ENCODE measurements around the gene CCDC144A. TPM values are rescaled to one million over a fixed set of nuclear protein-coding genes. Genes with fewer than 3 reads are reported as not detected.
"Not testable (repeated sequence)": the region's sequence is repeated elsewhere in the genome, so short reads cannot be mapped to it uniquely, and the experiment has no call there.

CCDC144A gene
- total RNA-seq (21.8 TPM), polyA plus RNA-seq (1 to 10 TPM in 3 of 4 donors, under 1 TPM in 1; 0.99 to 3.4 (median 1.9) TPM)

GRCh38 chr17:16689731-16690281, at the start of gene CCDC144A:
CCDC144A (plus strand) TSS chr17:16690241; CDS start chr17:16690401, 160 bp downstream.
- not testable (repeated sequence) for H3K27me3 Mint-ChIP-seq; H3K9me3 Mint-ChIP-seq; H3K27ac Mint-ChIP-seq; H3K27me3 ChIP-seq (ENCODE audit: control insufficient read depth, insufficient read depth, low read length); H3K27ac ChIP-seq (ENCODE audit: insufficient read depth, low read length, poor library complexity, severe bottlenecking); H3K4me3 ChIP-seq (ENCODE audit: low read depth, low read length); H3K36me3 ChIP-seq (ENCODE audit: control insufficient read depth, insufficient read depth, low read length); H3K36me3 Mint-ChIP-seq; H3K4me1 ChIP-seq (ENCODE audit: control insufficient read depth, insufficient read depth, low read length, poor library complexity, severe bottlenecking); H3K4me1 Mint-ChIP-seq; H3K9me3 ChIP-seq (ENCODE audit: control insufficient read depth in 2 of 2, low read length in 2 of 2)
- DNase-seq = peak in 2 of 3 donors; percentile 34 to 48
- peak within 1 kb of the TSS in 1 of 4 donors; percentile 68 for H3K4me3 Mint-ChIP-seq
- ATAC-seq (ENCODE audit: low read depth in 2 of 2) = peak; percentile 34 to 78

DNA sequence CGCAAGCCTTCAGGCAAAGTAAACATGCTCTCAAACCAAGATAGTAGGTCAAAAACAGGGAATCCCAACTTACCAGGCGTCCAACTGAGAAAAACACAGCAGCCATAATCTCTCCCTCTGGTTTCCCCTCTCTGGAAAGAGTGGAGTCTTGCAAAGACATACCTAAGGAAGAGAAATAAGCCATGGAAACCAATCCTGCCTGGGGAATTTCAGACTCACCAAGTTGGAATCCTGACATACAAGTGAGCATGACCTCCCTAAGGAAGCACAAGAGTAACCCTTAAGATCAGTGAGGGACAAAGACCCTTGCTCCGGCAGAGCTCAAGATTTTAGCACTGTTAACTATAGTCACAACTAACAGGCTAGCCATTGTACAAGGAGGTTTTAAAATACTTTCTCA, 40.5 kb upstream of the CCDC144A start:
- Histone ChIP-seq H3K36me3 (ENCODE audit: control insufficient read depth, insufficient read depth, low read length) (peaks cover 16% of the 10 kb centered on the region), H3K9me3 (ENCODE audit: control insufficient read depth in 2 of 2, low read length in 2 of 2) (no peaks in the 10 kb centered on the region), H3K27me3 (ENCODE audit: control insufficient read depth, insufficient read depth, low read length) (no peaks in the 10 kb centered on the region), H3K4me1 (ENCODE audit: control insufficient read depth, insufficient read depth, low read length, poor library complexity, severe bottlenecking) (peaks cover 19% of the 10 kb centered on the region), H3K27ac (ENCODE audit: insufficient read depth, low read length, poor library complexity, severe bottlenecking) (no peak overlapping the region), H3K4me3 (ENCODE audit: low read depth, low read length) (no peak overlapping the region)
- peaks cover 10 to 27% (median 17%) of the 10 kb centered on the region in 4 donors for H3K4me1 Mint-ChIP-seq
- peaks cover 9% of the 10 kb centered on the region for H3K27me3 Mint-ChIP-seq
- H3K36me3 Mint-ChIP-seq = peaks cover 8% of the 10 kb centered on the region
- ATAC-seq (ENCODE audit: low read depth in 2 of 2) = no peak
- no peaks in the 10 kb centered on the region for H3K9me3 Mint-ChIP-seq
- no peak overlapping the region for H3K4me3 Mint-ChIP-seq
- no peak for DNase-seq
- H3K27ac Mint-ChIP-seq = no peak overlapping the region

DNA sequence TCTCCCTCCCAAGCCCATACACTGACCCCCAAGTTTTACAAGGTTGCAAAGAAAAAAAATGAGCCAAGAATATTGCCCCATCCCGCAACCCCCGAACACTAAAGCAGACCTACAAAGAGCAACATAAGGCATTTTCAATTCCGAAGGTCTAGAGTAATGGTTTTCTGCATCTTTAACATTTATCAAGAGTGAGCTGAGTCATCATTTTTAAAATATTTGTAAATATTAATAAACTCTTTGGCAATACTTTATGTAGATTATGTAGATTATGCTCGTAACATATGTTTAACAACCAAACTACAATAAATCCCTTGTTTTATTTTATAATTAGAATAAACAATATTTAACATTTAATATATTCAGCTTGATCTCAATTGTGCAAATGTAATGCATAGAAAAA, 37.8 kb upstream of the CCDC144A start:
- Histone ChIP-seq H3K4me3 (ENCODE audit: low read depth, low read length) (peak overlapping the region; percentile 71), H3K27me3 (ENCODE audit: control insufficient read depth, insufficient read depth, low read length) (peaks cover 6% of the 10 kb centered on the region), H3K4me1 (ENCODE audit: control insufficient read depth, insufficient read depth, low read length, poor library complexity, severe bottlenecking) (peaks cover 19% of the 10 kb centered on the region), H3K36me3 (ENCODE audit: control insufficient read depth, insufficient read depth, low read length) (peaks cover 4% of the 10 kb centered on the region), H3K27ac (ENCODE audit: insufficient read depth, low read length, poor library complexity, severe bottlenecking) (no peak overlapping the region), H3K9me3 (ENCODE audit: control insufficient read depth in 2 of 2, low read length in 2 of 2) (no peaks in the 10 kb centered on the region)
- Mint-ChIP-seq H3K27me3 (peaks cover 14% of the 10 kb centered on the region), H3K36me3 (peaks cover 6% of the 10 kb centered on the region), H3K9me3 (no peaks in the 10 kb centered on the region), H3K4me1 (peaks cover 10 to 27% (median 17%) of the 10 kb centered on the region in 4 donors), H3K4me3 (peak overlapping the region; percentile 68 to 92 (median 82)), H3K27ac (peak overlapping the region in 2 of 3 donors; percentile 14 to 18)
- ATAC-seq (ENCODE audit: low read depth in 2 of 2) (no peak), DNase-seq (no peak)

GRCh38 chr17:16652847-16653366, 37.1 kb upstream of the CCDC144A start:
- no peak for ATAC-seq (ENCODE audit: low read depth in 2 of 2)
- Histone ChIP-seq H3K9me3 (ENCODE audit: control insufficient read depth in 2 of 2, low read length in 2 of 2) (no peaks in the 10 kb centered on the region), H3K36me3 (ENCODE audit: control insufficient read depth, insufficient read depth, low read length) (peaks cover 4% of the 10 kb centered on the region), H3K27ac (ENCODE audit: insufficient read depth, low read length, poor library complexity, severe bottlenecking) (no peak overlapping the region), H3K4me3 (ENCODE audit: low read depth, low read length) (peak overlapping the region; percentile 71), H3K27me3 (ENCODE audit: control insufficient read depth, insufficient read depth, low read length) (peaks cover 6% of the 10 kb centered on the region), H3K4me1 (ENCODE audit: control insufficient read depth, insufficient read depth, low read length, poor library complexity, severe bottlenecking) (peaks cover 19% of the 10 kb centered on the region)
- H3K27ac Mint-ChIP-seq = peak overlapping the region in 1 of 3 donors; percentile 18
- H3K36me3 Mint-ChIP-seq = peaks cover 6% of the 10 kb centered on the region
- peaks cover 10 to 25% (median 17%) of the 10 kb centered on the region in 4 donors for H3K4me1 Mint-ChIP-seq
- H3K27me3 Mint-ChIP-seq = peaks cover 20% of the 10 kb centered on the region
- H3K4me3 Mint-ChIP-seq = peak overlapping the region; percentile 80 to 94 (median 88)
- no peak for DNase-seq
- no peaks in the 10 kb centered on the region for H3K9me3 Mint-ChIP-seq

DNA sequence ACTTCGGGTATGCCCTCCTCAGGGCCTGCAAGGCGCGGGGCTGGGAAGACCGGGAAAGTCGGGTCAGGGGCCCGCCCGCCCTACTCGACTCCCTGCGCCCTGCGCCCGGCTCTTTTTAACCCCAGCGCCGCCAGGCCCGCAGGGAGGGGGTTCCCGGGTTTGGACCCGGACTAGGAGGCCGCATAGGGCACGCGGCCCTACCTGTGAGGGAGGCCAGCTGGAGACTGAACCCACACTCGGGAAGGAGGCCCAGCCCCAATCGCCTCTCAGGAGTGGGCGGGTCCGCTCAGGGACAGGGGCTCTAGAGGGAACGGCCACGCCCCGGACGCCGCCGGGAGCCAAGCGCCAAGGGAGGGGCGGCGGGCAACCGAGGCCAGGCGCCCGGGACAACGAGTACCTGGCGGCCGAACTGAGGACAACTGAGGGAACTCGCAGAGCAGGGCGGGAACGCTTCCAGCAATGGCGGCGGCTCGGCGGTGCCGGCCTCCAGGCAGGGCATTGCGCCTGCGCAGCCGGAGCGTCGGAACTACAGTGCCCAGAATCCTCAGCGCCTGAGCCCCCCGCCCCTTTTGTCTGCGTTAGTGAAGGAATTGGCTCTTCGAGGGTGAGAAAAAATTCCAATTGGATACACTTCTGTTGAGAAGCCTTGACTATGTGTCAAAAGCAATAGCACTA, 36.5 kb upstream of the CCDC144A start, which contains the start of gene ZNF624:
ZNF624 (minus strand) TSS at position 484 of the 675 bp plus-strand sequence.
- H3K27me3 ChIP-seq (ENCODE audit: control insufficient read depth, insufficient read depth, low read length) = peaks cover 6% of the 10 kb centered on the region
- no peaks in the 10 kb centered on the region for H3K9me3 ChIP-seq (ENCODE audit: control insufficient read depth in 2 of 2, low read length in 2 of 2)
- Mint-ChIP-seq H3K27me3 (peaks cover 20% of the 10 kb centered on the region), H3K27ac (peak within 1 kb of the TSS in 2 of 3 donors; percentile 15 to 18), H3K36me3 (peaks cover 6% of the 10 kb centered on the region), H3K4me3 (peak within 1 kb of the TSS; percentile 80 to 94 (median 88)), H3K9me3 (no peaks in the 10 kb centered on the region), H3K4me1 (peaks cover 10 to 24% (median 17%) of the 10 kb centered on the region in 4 donors)
- H3K36me3 ChIP-seq (ENCODE audit: control insufficient read depth, insufficient read depth, low read length) = peaks cover 4% of the 10 kb centered on the region
- peak within 1 kb of the TSS; percentile 93 for H3K4me3 ChIP-seq (ENCODE audit: low read depth, low read length)
- H3K4me1 ChIP-seq (ENCODE audit: control insufficient read depth, insufficient read depth, low read length, poor library complexity, severe bottlenecking) = peaks cover 19% of the 10 kb centered on the region
- peak; percentile 77 to 86 (median 82) for DNase-seq
- peak; percentile 95 to 97 for ATAC-seq (ENCODE audit: low read depth in 2 of 2)
- no peak within 1 kb of the TSS for H3K27ac ChIP-seq (ENCODE audit: insufficient read depth, low read length, poor library complexity, severe bottlenecking)

DNA sequence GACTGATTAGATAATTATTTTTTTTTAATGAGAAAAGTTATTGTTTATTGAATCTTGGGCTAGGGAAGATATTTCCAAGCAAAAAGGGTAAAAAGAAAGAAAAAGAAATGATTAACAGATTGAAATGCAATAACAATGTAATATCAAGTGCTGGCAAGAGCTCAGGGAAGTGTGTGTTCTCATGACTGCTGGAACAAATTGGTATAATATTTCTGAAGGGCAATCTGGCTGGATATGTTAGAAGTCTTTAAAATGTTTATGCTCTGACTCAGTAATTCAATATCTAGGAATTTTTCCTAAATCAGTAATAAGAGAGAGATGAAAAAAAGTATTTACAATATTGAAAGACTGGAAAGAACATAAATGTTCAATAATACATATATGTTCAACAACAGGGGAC, 28.8 kb upstream of the CCDC144A start:
- Mint-ChIP-seq H3K36me3 (no peaks in the 10 kb centered on the region), H3K4me1 (peaks cover 0 to 4% (median 0%) of the 10 kb centered on the region in 4 donors), H3K9me3 (peaks cover 0 to 2% (median 0%) of the 10 kb centered on the region in 7 donors), H3K27ac (no peak overlapping the region), H3K27me3 (peaks cover 55% of the 10 kb centered on the region), H3K4me3 (no peak overlapping the region)
- no peaks in the 10 kb centered on the region for H3K36me3 ChIP-seq (ENCODE audit: control insufficient read depth, insufficient read depth, low read length)
- DNase-seq (no peak), ATAC-seq (ENCODE audit: low read depth in 2 of 2) (no peak)
- peaks cover 4% of the 10 kb centered on the region for H3K27me3 ChIP-seq (ENCODE audit: control insufficient read depth, insufficient read depth, low read length)
- peaks cover 0 to 2% of the 10 kb centered on the region in 2 experiments for H3K9me3 ChIP-seq (ENCODE audit: control insufficient read depth in 2 of 2, low read length in 2 of 2)
- H3K4me1 ChIP-seq (ENCODE audit: control insufficient read depth, insufficient read depth, low read length, poor library complexity, severe bottlenecking) = no peaks in the 10 kb centered on the region
- H3K4me3 ChIP-seq (ENCODE audit: low read depth, low read length) = no peak overlapping the region
- no peak overlapping the region for H3K27ac ChIP-seq (ENCODE audit: insufficient read depth, low read length, poor library complexity, severe bottlenecking)

GRCh38 chr17:16662936-16663335, 27.1 kb upstream of the CCDC144A start:
- Histone ChIP-seq H3K4me1 (ENCODE audit: control insufficient read depth, insufficient read depth, low read length, poor library complexity, severe bottlenecking) (peaks cover 5% of the 10 kb centered on the region), H3K27ac (ENCODE audit: insufficient read depth, low read length, poor library complexity, severe bottlenecking) (no peak overlapping the region), H3K4me3 (ENCODE audit: low read depth, low read length) (no peak overlapping the region), H3K9me3 (ENCODE audit: control insufficient read depth in 2 of 2, low read length in 2 of 2) (peaks cover 0 to 2% of the 10 kb centered on the region in 2 experiments), H3K27me3 (ENCODE audit: control insufficient read depth, insufficient read depth, low read length) (peaks cover 4% of the 10 kb centered on the region), H3K36me3 (ENCODE audit: control insufficient read depth, insufficient read depth, low read length) (no peaks in the 10 kb centered on the region)
- ATAC-seq (ENCODE audit: low read depth in 2 of 2) = no peak
- H3K36me3 Mint-ChIP-seq = no peaks in the 10 kb centered on the region
- H3K4me1 Mint-ChIP-seq = peaks cover 0 to 5% (median 4%) of the 10 kb centered on the region in 4 donors
- peaks cover 55% of the 10 kb centered on the region for H3K27me3 Mint-ChIP-seq
- no peak for DNase-seq
- peaks cover 0 to 2% (median 0%) of the 10 kb centered on the region in 7 donors for H3K9me3 Mint-ChIP-seq
- no peak overlapping the region for H3K27ac Mint-ChIP-seq
- H3K4me3 Mint-ChIP-seq = no peak overlapping the region

All from CD4-positive, CD25-positive, alpha-beta regulatory T cell (primary cell).